K562 (cell line): ENCODE measurements around the gene SUPT3H. TPM values are rescaled to one million over a fixed set of nuclear protein-coding genes. Genes with fewer than 3 reads are reported as not detected.
A peak's percentile ranks its signal among the peaks of the same experiment; 100 is the strongest.

Experiments
- ASH1L ChIP-seq: fragments of 450-650 bp; IDR thresholded peaks from 2 replicates; pipeline ENCODE4 v1.6.1; 2018; ENCODE audit warnings: borderline replicate concordance, mild to moderate bottlenecking, low read depth; ENCODE audit not compliant: partially characterized antibody
- CTBP1 ChIP-seq: fragments of 450-650 bp; IDR thresholded peaks from 2 replicates; pipeline ENCODE4 v1.6.1; 2016; ENCODE audit warnings: borderline replicate concordance
- ELF4 ChIP-seq: fragments of 450-650 bp; formaldehyde crosslinking; IDR thresholded peaks from 2 replicates; pipeline ENCODE4 v1.4.0; 2022; ENCODE audit warnings: missing genetic modification characterization
- ETV6 ChIP-seq, 3 experiments: fragments of 150-350 bp in 1 of 3; sonication (generic) in 1 of 3; formaldehyde crosslinking in 1 of 3; IDR thresholded peaks; 2 replicates each; pipeline versions ENCODE4 v1.6.1 to v1.8.0; 2014 to 2022; ENCODE audit warnings: borderline replicate concordance in 2 of 3, low read depth in 2 of 3, antibody characterized with exemption in 1 of 3, low read length in 1 of 3, mild to moderate bottlenecking in 1 of 3, missing genetic modification reagents in 1 of 3
- HDAC3 ChIP-seq: fragments of 450-650 bp; IDR thresholded peaks from 2 replicates; pipeline ENCODE4 v1.6.1; 2018; ENCODE audit warnings: borderline replicate concordance, mild to moderate bottlenecking, moderate library complexity; ENCODE audit not compliant: partially characterized antibody
- KLF16 ChIP-seq: IDR thresholded peaks from 2 replicates; pipeline ENCODE4 v1.6.1; 2016; ENCODE audit warnings: antibody characterized with exemption
- MAZ ChIP-seq, 2 experiments: fragments of 450-650 bp in 1 of 2; sonication (generic) in 1 of 2; formaldehyde crosslinking; IDR thresholded peaks in 1 of 2; conservative IDR thresholded peaks in 1 of 2; 2 replicates each; pipeline versions ENCODE4 v1.4.0 to v1.5.0; 2020; ENCODE audit warnings: mild to moderate bottlenecking in 1 of 2, missing genetic modification reagents in 1 of 2
- SNRNP70 ChIP-seq: fragments of 200-400 bp; formaldehyde crosslinking; optimal IDR thresholded peaks from 2 replicates; pipeline ENCODE3; 2017; ENCODE audit warnings: low read depth, low read length
- SOX6 ChIP-seq: fragments of 450-650 bp; IDR thresholded peaks from 2 replicates; pipeline ENCODE4 v1.6.1; 2014; ENCODE audit warnings: mild to moderate bottlenecking
- SP1 ChIP-seq: sonication (generic); formaldehyde crosslinking; IDR thresholded peaks from 2 replicates; pipeline ENCODE4 v1.8.1; 2022; ENCODE audit warnings: mild to moderate bottlenecking, missing genetic modification reagents
- TEAD4 ChIP-seq, 2 experiments: sonication (generic) in 1 of 2; formaldehyde crosslinking in 1 of 2; IDR thresholded peaks; 2 replicates each; pipeline versions ENCODE4 v1.6.1 to v1.8.0; 2012 to 2022; ENCODE audit warnings: borderline replicate concordance in 1 of 2, inconsistent platforms in 1 of 2, low read length in 1 of 2, mild to moderate bottlenecking in 1 of 2, missing genetic modification reagents in 1 of 2
- XRCC5 ChIP-seq: fragments of 200-400 bp; formaldehyde crosslinking; IDR thresholded peaks from 2 replicates; pipeline ENCODE4 v1.6.1; 2017; ENCODE audit warnings: low read depth, mild to moderate bottlenecking, low read length
- ZBED1 ChIP-seq: IDR thresholded peaks from 2 replicates; pipeline ENCODE4 v1.6.1; 2014
- polyA plus RNA-seq, 8 experiments: library from polyadenylated mRNA; depleted of rRNA in 4 of 8; stranded (reverse) in 5 of 8; unstranded in 3 of 8; fragments of >200 nt; fragmentation: Nextera tagmentation in 2 of 8; fragmentation: Illumina TruSeq in 1 of 8; extraction: Ambion mirVana in 2 of 8; extraction: Trizol in 1 of 8; gene quantifications; 2 replicates each; pipeline versions ENCODE4 v1.2.1 to v1.2.3, GENCODE V29; 2011 to 2014; ENCODE audit warnings: inconsistent platforms in 1 of 8, missing spikeins in 1 of 8
- total RNA-seq, 7 experiments: library from RNA; depleted of rRNA in 6 of 7; stranded (reverse); fragments of >200 nt in 6 of 7; fragmentation: Illumina TruSeq in 2 of 7; extraction: Trizol in 2 of 7; gene quantifications; 2 replicates each; pipeline versions ENCODE4 v1.2.1 to v1.2.3, GENCODE V29; 2011 to 2021; ENCODE audit warnings: low replicate concordance in 1 of 7
- TF ChIP-seq, protein P1 (sequence below): fragments of 450-650 bp; IDR thresholded peaks from 2 replicates; pipeline ENCODE4 v1.6.1; 2018; ENCODE audit warnings: mild to moderate bottlenecking, low read depth; ENCODE audit not compliant: partially characterized antibody
- TF ChIP-seq, protein P2 (sequence below): fragments of 250-450 bp; sonication (Bioruptor Pico); IDR thresholded peaks from 2 replicates; pipeline ENCODE4 v1.4.0; 2020
- TF ChIP-seq, protein P3 (sequence below): fragments of 450-650 bp; IDR thresholded peaks from 2 replicates; pipeline ENCODE4 v1.7.0; 2016; ENCODE audit warnings: borderline replicate concordance
- TF ChIP-seq, protein P4 (sequence below): sonication (generic); formaldehyde crosslinking; IDR thresholded peaks from 2 replicates; pipeline ENCODE4 v1.8.0; 2022; ENCODE audit warnings: mild to moderate bottlenecking, missing genetic modification reagents, borderline replicate concordance
- TF ChIP-seq, protein P5 (sequence below), 2 experiments: fragments of 450-650 bp; IDR thresholded peaks; 2 replicates each; pipeline ENCODE4 v1.6.1; 2016

The SUPT3H gene
- total and polyA plus RNA-seq, 9 of the 15 experiments (the other 6 are each of a cell fraction or from before 2014, with no cell fraction given) = 7.2 to 16.3 (median 11.9) TPM

DNA sequence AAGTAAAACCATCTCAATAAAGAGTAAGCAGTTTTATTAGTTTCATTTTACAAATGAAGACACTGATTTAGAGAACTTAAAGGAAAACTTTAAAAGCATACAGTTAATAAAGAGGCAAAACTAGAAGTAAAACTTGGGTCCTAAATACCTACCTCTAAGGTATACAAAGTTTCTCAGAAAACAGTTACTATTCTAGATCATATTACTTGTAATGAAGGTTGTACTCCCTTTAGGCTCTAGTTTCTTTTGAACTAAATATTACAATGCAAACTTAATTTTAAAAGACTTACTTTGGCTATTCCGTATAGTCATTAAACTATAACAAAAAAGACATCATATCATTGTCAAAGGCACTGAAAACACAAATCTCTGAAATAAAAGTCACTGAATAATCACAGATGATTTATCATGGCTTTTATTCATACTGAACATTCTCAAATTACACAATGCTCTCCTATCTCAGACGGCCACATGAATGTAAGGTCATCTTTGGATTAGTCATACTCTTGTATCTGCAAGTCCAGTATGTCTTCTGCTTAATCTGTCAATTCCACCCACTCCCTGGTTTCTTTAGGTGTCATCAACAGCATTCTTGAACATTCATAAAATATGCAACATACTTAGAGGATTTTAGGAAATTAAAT, 411.2 kb downstream of the SUPT3H start (continued):
- TF ChIP-seq, protein P1, sequence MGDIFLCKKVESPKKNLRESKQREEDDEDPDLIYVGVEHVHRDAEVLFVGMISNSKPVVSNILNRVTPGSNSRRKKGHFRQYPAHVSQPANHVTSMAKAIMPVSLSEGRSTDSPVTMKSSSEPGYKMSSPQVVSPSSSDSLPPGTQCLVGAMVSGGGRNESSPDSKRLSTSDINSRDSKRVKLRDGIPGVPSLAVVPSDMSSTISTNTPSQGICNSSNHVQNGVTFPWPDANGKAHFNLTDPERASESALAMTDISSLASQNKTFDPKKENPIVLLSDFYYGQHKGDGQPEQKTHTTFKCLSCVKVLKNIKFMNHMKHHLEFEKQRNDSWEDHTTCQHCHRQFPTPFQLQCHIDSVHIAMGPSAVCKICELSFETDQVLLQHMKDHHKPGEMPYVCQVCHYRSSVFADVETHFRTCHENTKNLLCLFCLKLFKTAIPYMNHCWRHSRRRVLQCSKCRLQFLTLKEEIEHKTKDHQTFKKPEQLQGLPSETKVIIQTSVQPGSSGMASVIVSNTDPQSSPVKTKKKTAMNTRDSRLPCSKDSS = no peak
- TF ChIP-seq HDAC3 (peak; percentile 99), SP1 (CRISPR knock-in tag) (peak; percentile 53; the same call in 1 of the 2 replicates), KLF16 (peak; percentile 99), MAZ (CRISPR knock-in tag; conservative IDR thresholded peaks at IDR 0.05 in 1 of 2, IDR thresholded peaks at IDR 0.05 in 1 of 2) (peak; percentile 52 to 78; a peak in 2 of 4 replicates), ASH1L (peak; percentile 17), ZBED1 (peak; percentile 88; the same call in 1 of the 2 replicates), XRCC5 (no peak), ETV6 (IDR thresholded peaks at IDR 0.05; ENCODE audit: borderline replicate concordance in 1 of 2, low read depth in 2 of 2, low read length in 1 of 2) (no peak; a peak in 1 of 4 replicates), ETV6 (CRISPR knock-in tag; IDR thresholded peaks at IDR 0.05; ENCODE audit: borderline replicate concordance) (no peak), SOX6 (peak; percentile 100), SNRNP70 (no peak), ELF4 (peak; percentile 99), TEAD4 (IDR thresholded peaks at IDR 0.05; ENCODE audit: low read length) (peak; percentile 100), TEAD4 (CRISPR knock-in tag; IDR thresholded peaks at IDR 0.05; ENCODE audit: borderline replicate concordance) (no peak), CTBP1 (peak; percentile 67; the same call in 1 of the 2 replicates)
- TF ChIP-seq, protein P2, sequence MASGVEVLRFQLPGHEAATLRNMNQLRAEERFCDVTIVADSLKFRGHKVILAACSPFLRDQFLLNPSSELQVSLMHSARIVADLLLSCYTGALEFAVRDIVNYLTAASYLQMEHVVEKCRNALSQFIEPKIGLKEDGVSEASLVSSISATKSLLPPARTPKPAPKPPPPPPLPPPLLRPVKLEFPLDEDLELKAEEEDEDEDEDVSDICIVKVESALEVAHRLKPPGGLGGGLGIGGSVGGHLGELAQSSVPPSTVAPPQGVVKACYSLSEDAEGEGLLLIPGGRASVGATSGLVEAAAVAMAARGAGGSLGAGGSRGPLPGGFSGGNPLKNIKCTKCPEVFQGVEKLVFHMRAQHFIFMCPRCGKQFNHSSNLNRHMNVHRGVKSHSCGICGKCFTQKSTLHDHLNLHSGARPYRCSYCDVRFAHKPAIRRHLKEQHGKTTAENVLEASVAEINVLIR (CRISPR knock-in tag) = peak; percentile 68
- TF ChIP-seq, protein P3, sequence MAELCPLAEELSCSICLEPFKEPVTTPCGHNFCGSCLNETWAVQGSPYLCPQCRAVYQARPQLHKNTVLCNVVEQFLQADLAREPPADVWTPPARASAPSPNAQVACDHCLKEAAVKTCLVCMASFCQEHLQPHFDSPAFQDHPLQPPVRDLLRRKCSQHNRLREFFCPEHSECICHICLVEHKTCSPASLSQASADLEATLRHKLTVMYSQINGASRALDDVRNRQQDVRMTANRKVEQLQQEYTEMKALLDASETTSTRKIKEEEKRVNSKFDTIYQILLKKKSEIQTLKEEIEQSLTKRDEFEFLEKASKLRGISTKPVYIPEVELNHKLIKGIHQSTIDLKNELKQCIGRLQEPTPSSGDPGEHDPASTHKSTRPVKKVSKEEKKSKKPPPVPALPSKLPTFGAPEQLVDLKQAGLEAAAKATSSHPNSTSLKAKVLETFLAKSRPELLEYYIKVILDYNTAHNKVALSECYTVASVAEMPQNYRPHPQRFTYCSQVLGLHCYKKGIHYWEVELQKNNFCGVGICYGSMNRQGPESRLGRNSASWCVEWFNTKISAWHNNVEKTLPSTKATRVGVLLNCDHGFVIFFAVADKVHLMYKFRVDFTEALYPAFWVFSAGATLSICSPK = no peak
- TF ChIP-seq, protein P4, sequence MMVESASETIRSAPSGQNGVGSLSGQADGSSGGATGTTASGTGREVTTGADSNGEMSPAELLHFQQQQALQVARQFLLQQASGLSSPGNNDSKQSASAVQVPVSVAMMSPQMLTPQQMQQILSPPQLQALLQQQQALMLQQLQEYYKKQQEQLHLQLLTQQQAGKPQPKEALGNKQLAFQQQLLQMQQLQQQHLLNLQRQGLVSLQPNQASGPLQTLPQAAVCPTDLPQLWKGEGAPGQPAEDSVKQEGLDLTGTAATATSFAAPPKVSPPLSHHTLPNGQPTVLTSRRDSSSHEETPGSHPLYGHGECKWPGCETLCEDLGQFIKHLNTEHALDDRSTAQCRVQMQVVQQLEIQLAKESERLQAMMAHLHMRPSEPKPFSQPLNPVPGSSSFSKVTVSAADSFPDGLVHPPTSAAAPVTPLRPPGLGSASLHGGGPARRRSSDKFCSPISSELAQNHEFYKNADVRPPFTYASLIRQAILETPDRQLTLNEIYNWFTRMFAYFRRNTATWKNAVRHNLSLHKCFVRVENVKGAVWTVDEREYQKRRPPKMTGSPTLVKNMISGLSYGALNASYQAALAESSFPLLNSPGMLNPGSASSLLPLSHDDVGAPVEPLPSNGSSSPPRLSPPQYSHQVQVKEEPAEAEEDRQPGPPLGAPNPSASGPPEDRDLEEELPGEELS (CRISPR knock-in tag) = no peak
- TF ChIP-seq, protein P5, sequence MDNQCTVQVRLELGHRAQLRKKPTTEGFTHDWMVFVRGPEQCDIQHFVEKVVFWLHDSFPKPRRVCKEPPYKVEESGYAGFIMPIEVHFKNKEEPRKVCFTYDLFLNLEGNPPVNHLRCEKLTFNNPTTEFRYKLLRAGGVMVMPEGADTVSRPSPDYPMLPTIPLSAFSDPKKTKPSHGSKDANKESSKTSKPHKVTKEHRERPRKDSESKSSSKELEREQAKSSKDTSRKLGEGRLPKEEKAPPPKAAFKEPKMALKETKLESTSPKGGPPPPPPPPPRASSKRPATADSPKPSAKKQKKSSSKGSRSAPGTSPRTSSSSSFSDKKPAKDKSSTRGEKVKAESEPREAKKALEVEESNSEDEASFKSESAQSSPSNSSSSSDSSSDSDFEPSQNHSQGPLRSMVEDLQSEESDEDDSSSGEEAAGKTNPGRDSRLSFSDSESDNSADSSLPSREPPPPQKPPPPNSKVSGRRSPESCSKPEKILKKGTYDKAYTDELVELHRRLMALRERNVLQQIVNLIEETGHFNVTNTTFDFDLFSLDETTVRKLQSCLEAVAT (IDR thresholded peaks at IDR 0.05) = peak in 1 of 2 experiments; percentile 78; a peak in 1 of 4 replicates
